RKO (cell line): ENCODE results near the gene NR5A1.

Source experiments
- DNase-seq: peaks from one replicate; pipeline ENCODE4 v3.0.0-alpha.2; 2016; ENCODE audit warnings: low spot score

NR5A1 gene

GRCh38 chr9:124498499-124499146, 8.6 kb downstream of the NR5A1 start:
- no peak for DNase-seq

DNA sequence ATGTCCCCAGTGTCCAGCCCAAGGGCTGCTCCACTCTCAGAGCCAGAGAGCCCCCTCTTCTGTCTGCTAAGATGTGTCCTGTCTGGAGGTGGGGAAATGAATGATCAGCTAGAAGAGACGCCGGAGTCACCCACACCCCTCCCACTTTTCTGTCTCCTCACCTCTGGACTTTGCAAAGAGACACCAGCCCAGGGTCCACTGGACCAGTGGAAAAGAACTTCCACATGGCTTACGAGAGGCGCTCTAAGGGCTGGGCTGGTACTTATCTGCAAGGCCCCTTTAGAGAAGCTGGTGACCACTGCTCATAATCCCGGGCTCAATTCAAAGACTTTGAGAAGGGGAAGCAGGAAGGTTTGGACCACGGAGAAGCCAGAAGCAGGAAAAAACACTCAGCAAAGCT, 9.2 kb downstream of the NR5A1 start:
- DNase-seq = no peak

- no peak for DNase-seq
These were observed 9.8 kb downstream of the NR5A1 start for GRCh38 chr9:124497441-124497840.

DNA sequence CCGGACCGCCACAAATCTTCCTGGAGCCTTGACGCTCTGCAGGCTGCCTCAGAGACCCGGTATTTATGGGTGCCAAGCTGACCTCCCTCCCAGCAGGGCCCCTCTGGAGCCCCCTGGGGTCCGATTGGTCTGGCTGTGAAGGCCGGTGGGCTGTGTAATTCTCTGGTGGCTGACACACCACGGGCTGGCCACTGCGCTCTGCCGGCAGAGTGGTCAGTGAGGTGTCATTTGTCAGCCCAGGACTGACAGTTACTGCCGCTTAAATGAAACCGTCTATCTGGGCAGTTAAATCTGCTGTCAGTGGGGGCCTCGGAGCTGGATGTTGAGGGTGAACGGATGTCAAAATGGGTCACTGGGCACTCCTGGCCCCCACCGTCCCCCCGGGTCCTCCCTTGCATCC, 10.7 kb downstream of the NR5A1 start:
- no peak for DNase-seq

DNA sequence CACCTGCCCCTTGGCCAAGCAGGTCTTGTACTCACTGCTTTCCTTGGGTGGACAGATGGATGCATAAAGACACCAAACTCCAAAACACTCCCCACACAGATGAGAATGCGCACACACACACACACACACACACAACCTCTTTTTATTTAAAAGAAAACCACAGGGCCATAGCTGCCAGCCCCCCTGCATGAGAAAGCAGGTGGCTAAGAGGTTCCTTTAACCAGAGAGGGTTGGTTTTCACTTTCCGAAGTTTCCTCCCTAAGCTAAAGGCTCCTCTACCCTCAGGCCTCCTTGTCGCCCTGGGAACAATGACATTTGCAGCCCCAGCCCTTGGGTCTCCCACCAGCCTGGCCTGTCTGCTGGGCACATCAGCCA, 11.1 kb downstream of the NR5A1 start:
- no peak for DNase-seq

DNA sequence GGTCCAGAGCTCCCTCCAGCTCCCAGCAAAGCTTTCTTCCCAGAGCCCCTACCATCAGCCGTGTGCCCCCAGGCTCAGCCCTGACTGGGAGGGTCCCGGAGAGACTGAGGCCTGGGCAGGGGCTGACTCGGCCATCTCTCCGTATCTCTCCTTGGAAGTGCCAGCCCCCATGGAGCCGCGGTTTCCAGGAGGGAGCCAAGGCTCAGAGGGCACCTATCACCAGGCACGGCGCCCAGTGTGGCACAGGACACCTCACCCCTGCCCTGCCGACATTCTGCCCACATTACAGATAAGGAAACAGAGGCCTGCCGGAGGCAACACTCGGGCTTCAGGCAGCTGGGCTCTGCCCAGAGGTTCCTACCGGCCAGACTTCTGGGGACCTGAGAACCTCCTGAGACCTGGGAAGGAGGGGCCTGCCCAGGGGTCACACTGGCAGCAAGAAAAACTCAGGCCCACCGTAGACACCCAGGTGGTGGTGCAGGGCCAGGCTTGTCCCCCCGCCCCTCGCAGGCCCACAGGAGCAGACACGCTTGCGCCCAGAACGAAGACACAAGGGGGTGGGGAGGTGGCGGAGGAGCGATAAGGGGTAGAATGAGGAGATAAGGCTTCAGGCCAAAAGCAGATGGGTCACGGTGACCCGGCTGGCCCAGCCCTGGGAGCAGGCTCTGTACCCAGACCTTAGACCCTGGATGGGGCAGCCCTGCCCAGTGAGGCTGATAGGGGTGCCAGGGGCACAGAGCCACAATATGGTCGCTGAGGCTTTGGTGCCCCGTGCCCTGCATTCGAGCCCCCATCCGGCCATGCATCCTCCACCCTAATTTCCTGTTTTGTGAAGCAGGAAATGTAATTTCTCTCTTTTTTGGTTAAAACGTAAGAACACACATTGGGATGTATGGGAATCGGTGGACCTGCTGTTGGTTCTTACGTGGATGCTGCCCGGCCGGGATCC, 11.8 kb downstream of the NR5A1 start:
- no peak for DNase-seq

- no peak for DNase-seq
These were observed 13.3 kb downstream of the NR5A1 start for GRCh38 chr9:124493794-124494479.

DNA sequence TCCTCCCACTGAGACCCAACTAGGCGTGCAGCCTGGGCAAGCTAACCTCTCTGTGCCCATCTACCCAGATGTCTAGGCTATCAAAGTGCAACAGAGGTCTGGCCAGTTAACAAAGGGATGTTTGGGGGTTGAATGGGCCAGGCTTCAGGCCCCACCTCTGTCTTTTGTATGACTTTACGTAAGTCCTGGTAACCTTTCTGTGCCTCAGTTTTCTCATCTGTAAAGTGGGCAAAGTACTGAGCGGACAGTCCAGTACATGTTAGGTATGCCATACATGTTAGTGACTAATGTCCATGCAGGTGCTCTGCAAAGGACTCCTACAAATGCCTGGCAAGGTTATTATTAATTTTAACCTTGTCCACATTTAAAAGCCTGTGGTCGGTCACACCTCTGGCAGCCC, 14.0 kb downstream of the NR5A1 start:
- DNase-seq = no peak

DNA sequence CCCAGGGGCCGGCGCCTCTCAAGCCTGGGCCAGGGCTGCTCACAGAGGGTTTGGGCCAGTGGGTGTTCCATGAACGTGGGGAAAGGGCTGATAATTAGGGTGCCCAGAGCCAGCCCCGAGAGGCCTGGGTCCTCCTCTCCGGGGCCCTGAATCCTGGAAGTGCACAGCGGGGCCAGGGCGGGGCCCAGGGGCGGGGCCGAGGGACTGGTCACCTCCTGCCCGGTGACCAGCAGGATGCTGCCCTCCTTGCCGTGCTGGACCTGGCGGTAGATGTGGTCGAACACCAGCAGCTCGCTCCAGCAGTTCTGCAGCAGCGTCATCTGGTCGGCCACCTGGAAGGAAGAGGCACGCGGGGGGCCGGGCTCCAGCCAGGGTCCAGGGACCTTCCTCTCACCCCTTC, 14.4 kb downstream of the NR5A1 start:
- DNase-seq = no peak

GRCh38 chr9:124491049-124491975, 15.9 kb downstream of the NR5A1 start:
- DNase-seq = no peak

DNA sequence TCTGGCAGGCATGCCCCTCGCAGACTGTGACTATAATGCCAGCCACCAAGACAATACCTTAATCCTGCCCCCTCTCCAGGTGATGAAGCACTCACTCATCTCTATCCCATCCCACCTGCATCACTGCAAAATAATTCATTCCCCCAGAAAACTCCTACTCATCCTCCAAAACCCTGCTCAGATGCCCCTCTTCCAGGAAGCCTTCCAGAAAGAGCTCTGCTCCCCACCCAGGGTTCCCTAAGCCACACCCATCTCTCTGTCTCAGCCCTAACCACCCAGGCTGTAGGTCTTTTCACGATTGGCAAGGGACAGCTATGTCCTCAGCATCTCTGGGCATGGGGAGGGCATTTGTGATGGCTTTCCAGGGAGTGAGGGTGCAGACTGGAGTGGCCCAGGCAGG, 17.2 kb downstream of the NR5A1 start:
- no peak for DNase-seq

DNA sequence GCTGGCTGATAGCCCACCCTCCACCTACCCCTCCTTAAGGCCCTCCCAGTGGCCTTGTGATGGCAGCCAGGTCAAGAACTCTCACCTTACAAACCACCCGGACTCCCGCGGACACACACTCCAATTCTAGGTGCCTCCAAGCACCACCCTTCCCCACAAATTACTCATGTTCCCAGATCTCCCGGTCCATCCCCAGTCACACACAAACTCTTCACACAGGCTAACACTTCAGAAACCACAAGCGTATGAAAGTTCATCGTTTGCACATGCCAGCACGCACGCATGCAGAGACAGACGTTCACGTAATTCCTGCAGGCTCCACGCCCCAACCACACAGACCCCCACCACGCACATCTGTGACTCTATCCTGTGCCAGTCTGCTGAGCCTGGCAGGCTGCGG, 18.0 kb downstream of the NR5A1 start:
- no peak for DNase-seq

DNA sequence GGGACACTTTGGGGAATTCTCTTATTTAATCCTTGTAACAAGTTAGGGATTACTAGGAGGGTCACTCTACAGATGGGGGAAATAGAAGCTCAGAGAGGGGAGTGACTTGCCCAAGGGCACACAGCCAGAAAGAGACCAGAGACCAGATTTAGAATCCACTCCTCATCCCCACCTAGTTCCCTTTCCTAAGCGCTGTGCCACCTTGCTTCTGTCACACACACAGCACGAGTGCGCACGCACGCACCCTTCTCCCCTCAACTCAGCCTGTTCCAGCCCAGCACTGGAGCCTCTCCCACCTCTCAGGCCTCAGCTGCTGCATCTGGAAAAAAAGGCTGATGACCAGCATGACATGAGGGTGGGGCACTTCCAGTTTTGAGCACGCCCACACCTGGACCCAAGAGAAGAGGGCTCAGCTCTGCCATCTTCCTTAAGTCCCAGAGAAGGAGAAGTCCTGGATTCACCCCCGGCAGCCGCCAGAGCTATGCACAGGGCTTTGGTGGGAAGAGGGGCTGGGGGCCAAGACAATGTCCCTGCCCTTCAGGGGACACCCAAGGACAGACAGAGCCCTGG, 18.5 kb downstream of the NR5A1 start:
- DNase-seq = no peak

DNA sequence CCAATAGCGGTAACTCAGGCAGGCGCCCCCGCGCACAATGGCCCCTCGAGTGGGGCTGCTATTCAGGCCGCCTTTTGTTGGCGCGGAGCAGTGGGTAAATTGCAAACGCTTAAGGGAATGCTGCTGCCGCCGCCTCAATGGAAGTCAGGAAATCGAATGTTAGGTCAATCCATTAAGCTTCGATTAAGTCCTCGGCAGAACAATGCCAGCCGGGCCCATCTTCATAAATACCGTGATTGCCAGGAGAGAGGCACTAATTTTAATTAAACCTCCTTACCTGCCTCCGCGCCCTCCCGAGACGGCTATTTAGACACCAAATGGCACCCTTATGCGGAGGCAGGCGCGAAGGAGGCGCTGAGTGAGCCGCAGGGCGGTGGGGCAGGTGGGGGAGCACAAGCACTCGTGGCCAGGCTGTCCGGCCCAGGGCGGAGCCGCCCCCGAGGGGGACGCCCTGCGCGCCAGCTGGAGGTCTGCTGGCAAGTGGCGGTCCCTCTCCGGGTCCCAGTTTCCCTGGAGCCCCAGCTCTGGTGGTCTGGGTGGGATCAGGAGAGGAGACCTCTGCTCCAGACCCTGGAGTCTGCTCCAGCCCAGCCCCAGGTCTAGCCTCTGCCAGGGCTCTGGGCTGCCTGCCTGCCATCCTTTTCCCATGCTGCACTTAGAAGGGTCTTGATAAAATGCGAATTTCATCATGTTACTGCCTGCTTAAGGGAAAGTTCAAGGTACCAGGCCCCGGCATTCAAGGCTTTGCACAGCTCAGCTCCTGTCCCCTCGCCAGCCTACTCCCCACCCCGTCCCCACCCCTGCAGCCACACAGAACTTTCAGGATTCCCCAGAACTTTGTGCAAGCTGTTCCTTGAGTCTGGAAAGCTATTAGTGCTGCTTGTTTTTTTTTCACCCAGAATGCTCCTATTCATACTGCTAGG, 19.7 kb downstream of the NR5A1 start:
- no peak for DNase-seq

- DNase-seq = no peak
These were observed 20.4 kb downstream of the NR5A1 start for GRCh38 chr9:124486778-124487259.

GRCh38 chr9:124485936-124486335, 21.3 kb downstream of the NR5A1 start:
- no peak for DNase-seq

- no peak for DNase-seq
These were observed 22.0 kb downstream of the NR5A1 start for GRCh38 chr9:124485201-124485600.

- no peak for DNase-seq
These were observed 23.7 kb downstream of the NR5A1 start for GRCh38 chr9:124483481-124483880.

DNA sequence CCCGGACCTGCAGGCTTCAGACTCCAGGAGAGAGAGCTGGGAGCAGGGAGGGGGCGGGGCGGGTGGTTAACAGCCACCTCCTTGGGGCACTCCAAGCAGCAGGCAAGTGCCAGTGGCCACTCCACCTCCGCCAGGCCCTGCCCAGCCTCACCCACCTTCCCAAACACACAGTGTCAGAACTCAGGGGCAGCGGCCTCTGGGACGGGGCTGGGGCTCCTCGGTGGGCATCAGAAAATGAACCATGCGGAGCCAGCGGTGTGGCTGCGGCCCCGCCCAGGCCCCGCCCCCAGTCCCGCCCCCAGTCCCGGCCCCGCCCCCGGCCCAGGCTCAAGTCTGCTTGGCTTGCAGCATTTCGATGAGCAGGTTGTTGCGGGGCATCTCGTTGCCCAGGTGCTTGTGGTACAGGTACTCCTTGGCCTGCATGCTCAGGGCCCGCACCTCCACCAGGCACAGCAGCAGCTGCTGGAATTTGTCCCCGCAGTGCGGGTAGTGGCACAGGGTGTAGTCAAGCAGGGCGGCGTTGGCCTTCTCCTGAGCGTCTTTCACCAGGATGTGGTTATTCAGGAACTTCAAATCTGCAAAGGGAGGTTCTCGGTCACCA, 24.7 kb downstream of the NR5A1 start:
- DNase-seq = no peak

DNA sequence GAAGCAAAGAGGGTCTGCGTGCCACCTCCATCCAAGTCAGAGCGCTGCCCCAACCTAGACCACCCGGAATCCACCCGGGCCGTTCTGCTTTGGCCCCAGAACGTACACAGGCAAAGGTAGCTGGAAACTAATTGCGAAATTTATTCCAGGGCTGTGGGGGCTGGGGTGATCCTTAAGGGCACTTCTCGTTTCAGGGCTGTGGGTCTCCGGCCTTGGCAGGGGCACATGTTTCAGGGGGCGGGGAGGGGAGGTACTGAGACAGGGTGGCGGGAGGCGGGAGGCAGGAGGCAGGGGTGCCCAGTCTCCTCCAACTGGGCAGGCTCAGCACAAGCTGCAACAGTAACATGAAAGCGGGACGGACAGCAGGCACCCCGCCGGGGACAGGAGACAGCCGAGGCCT, 26.1 kb downstream of the NR5A1 start:
- DNase-seq = no peak
